Gastroesophageal sphincter (tissue), 3 donors: Measurements from ENCODE around the gene GMPR2.

ENCODE experiments used
- EP300 ChIP-seq: sonication (generic); formaldehyde crosslinking; IDR thresholded peaks from one replicate; pipeline ENCODE4 v1.6.1; 2017; ENCODE audit warnings: antibody characterized with exemption, mild to moderate bottlenecking
- POLR2A ChIP-seq, 2 donors: fragments of 450-650 bp; IDR thresholded peaks; one replicate each; pipeline ENCODE4 v1.6.1; 2017; ENCODE audit warnings: antibody characterized with exemption in 2 of 2, mild to moderate bottlenecking in 2 of 2, moderate library complexity in 1 of 2
- POLR2AphosphoS5 ChIP-seq: sonication (generic); formaldehyde crosslinking; IDR thresholded peaks from one replicate; pipeline ENCODE4 v1.6.1; 2017; ENCODE audit warnings: antibody characterized with exemption
- TF ChIP-seq, protein P1 (sequence below), 4 experiments: fragments of 200-600 bp in 2 of 4; fragments of 450-650 bp in 2 of 4; sonication (generic) in 1 of 4; IDR thresholded peaks; one replicate each; pipeline ENCODE4 v1.5.1; 2017 to 2019; ENCODE audit warnings: antibody characterized with exemption in 4 of 4, mild to moderate bottlenecking in 2 of 4, moderate library complexity in 2 of 4

DNA sequence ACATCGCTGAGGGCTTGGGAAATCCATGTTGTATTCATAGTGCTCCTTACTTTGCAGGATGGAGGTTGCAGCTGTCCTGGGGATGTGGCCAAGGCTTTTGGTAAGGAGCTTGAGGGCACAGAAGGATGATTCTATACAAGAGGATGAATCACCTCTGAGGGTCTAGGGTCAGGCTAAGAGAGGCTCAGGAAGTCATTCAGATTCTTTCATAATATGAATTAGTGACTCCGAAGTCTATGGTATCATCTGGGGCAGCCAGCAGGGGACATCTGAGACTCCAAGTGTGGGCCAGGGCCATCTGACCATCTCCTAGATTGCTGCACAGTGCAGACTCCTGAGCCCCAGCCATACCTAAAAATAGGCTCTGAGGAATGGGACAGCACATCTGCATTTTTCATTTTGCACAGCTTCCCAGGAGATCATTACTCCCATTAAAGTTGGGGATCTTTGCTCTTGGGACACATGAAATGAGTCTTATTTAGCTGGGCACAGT is 4.8 kb downstream of the GMPR2 start:
- TF ChIP-seq, protein P1, sequence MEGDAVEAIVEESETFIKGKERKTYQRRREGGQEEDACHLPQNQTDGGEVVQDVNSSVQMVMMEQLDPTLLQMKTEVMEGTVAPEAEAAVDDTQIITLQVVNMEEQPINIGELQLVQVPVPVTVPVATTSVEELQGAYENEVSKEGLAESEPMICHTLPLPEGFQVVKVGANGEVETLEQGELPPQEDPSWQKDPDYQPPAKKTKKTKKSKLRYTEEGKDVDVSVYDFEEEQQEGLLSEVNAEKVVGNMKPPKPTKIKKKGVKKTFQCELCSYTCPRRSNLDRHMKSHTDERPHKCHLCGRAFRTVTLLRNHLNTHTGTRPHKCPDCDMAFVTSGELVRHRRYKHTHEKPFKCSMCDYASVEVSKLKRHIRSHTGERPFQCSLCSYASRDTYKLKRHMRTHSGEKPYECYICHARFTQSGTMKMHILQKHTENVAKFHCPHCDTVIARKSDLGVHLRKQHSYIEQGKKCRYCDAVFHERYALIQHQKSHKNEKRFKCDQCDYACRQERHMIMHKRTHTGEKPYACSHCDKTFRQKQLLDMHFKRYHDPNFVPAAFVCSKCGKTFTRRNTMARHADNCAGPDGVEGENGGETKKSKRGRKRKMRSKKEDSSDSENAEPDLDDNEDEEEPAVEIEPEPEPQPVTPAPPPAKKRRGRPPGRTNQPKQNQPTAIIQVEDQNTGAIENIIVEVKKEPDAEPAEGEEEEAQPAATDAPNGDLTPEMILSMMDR (IDR thresholded peaks at IDR 0.05) = no peak
- TF ChIP-seq POLR2A (IDR thresholded peaks at IDR 0.05) = no peak
- no peak for TF ChIP-seq EP300
- TF ChIP-seq POLR2AphosphoS5 = no peak
